ENCODE results near the gene AATF.

AATF gene

DNA sequence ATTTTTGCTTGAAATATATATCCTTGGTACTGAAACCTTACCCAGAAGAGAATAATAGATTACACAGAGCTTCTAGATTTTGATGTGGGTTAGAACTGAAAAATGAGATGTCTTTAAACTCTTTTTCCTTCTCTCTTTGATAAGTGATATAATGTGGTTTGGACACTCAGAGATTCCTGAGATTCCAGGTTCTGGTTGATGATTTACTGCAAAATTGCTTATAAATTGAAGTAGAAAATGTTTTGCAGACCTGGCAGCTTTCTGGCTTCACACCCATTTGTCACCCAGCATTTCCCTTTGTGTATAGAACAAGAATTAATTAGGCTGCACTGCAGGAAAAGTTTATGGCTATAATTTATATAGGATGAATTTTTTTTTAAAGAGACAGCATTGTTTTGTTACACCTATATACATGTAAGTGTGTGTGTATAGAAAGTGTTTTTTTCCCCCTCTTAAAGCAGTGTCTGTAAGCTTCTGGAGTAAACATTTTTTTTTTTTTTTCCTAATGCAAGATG lies 23.5 kb downstream of the AATF start:
- no peak overlapping the region for H3K4me3 ChIP-seq (replicated peaks; ENCODE audit: low read depth, low read length)
- TF ChIP-seq, protein P1, sequence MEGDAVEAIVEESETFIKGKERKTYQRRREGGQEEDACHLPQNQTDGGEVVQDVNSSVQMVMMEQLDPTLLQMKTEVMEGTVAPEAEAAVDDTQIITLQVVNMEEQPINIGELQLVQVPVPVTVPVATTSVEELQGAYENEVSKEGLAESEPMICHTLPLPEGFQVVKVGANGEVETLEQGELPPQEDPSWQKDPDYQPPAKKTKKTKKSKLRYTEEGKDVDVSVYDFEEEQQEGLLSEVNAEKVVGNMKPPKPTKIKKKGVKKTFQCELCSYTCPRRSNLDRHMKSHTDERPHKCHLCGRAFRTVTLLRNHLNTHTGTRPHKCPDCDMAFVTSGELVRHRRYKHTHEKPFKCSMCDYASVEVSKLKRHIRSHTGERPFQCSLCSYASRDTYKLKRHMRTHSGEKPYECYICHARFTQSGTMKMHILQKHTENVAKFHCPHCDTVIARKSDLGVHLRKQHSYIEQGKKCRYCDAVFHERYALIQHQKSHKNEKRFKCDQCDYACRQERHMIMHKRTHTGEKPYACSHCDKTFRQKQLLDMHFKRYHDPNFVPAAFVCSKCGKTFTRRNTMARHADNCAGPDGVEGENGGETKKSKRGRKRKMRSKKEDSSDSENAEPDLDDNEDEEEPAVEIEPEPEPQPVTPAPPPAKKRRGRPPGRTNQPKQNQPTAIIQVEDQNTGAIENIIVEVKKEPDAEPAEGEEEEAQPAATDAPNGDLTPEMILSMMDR (IDR thresholded peaks at IDR 0.05; ENCODE audit: low read depth, low read length, missing control alignments): no peak
- DNase-seq (ENCODE audit: extremely low read depth, low read depth): no peak

DNA sequence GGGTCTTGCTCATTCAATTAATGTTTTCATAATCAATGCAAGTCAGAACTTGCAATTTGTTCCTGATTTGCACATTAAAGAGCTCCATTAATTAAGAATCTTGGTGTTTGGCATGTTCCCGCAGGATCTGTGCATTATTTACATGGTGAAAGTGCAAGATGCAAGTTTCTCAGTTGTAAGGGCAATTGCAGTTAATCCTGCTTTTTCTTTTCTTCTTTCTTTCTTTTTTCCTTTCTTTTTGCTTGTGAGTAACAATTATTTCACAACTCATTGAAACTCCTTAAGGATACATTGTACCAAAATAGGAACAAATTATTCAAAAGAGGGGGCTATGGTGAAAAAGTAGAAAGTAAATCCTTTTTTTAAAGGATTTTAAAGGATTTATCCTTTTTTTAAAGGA lies 24.2 kb downstream of the AATF start:
- no peak for DNase-seq (ENCODE audit: extremely low read depth, low read depth)
- H3K4me3 ChIP-seq (replicated peaks; ENCODE audit: low read depth, low read length): no peak overlapping the region
- TF ChIP-seq, protein P1 (IDR thresholded peaks at IDR 0.05; ENCODE audit: low read depth, low read length, missing control alignments): no peak

DNA sequence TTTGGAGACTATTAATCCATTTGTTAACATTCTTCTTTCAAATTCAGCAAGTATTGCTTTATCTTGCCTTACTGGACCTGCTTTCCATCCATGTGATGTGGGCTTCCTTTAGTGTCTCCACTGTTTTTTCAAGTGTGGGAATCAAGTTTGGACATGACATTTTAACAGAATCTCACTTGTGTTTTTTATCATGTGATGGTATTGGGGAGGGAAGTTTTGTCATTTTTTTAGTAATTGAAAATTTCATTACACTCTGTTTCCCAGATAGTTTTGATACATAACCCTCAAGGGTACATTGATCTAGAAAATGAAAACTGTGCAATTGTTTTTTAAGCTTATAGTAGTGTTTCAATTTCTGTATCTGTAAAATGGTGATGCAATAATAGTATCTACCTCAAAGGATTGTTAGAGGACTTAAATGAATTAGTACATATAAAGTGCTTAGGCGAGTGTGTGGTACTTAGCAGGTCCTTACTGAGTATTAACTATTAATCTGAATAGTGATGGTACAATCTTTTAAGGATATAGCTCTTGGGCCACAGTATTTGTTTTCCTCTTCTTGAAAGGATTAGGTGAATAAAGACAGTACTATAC lies 27.3 kb downstream of the AATF start:
- no peak overlapping the region for H3K4me3 ChIP-seq (replicated peaks; ENCODE audit: low read depth, low read length)
- TF ChIP-seq, protein P1 (IDR thresholded peaks at IDR 0.05; ENCODE audit: low read depth, low read length, missing control alignments): no peak
- DNase-seq (ENCODE audit: extremely low read depth, low read depth): no peak

DNA sequence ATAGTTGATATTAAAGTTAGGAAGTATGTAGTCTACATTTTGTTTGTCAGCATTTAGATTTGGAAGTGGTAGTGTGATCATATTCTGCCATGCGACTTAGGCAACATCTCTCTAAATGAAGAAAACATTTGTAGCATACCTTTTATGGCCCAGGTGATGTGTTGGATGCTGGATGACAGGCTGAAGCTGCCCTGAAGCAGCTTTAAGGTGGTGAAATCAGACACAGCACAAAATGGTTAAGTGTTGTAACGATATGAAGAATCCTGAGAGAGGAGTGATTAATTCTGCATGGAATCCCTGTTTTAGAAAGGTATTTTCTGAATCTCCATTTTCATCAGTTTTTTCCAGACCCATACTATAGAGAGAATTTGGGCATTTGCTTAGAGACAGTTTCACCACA lies 28.3 kb downstream of the AATF start:
- no peak overlapping the region for H3K4me3 ChIP-seq (replicated peaks; ENCODE audit: low read depth, low read length)
- no peak for DNase-seq (ENCODE audit: extremely low read depth, low read depth)
- TF ChIP-seq, protein P1 (IDR thresholded peaks at IDR 0.05; ENCODE audit: low read depth, low read length, missing control alignments): no peak

DNA sequence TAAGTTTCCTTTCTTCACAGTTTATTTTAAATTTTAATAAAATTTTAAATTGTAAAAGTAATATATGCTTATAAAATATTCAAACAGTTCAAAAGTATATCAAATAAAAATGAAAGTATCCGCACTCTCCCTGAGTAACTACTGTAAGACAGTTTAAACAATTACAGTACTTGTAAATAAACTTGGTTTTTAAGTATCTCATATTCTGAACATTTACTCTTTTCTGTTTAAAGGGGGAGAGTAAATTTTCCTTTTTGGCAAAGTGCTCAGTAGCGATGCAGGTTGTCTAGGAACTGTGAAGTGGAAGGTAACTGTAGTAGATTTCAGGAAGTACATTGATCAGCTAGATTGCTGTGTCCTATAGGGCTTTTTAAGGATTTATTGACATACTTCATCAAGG lies 28.8 kb downstream of the AATF start:
- TF ChIP-seq, protein P1 (IDR thresholded peaks at IDR 0.05; ENCODE audit: low read depth, low read length, missing control alignments): no peak
- DNase-seq (ENCODE audit: extremely low read depth, low read depth): no peak
- H3K4me3 ChIP-seq (replicated peaks; ENCODE audit: low read depth, low read length): no peak overlapping the region

DNA sequence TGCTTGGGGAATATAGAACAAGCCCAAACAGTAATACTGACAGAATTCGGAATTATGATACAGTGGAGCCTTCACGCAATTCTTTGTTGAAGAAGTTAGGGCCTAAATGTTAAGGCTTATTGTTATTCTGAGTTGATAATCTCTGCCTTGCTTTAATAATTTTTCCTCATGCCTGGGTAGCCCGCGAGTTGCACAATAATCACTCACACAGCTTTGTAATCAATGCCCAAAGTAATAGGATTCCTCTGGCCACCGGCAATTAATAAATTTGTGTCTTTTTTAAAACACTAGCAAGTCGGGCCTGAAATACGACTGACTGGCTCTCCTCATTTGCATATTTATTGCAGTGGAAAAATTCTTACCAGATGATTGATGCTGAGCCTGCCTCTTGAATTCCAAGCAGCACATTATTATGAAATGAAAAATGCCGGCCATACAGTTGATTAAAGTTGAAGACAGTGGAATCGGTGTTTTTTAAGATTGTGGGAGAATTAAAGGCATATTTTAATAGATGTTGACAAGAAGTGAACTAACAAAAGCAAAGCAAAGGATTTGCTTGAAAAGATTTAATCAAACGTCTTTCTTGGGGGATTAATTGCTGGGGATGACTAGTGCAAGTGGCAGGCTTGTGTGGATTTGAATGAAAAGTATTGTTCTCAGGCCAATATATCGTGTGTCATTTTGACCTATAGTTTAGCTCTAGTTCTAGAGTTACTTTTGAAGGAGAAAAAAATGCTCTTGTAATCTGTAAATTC lies 30.2 kb downstream of the AATF start:
- TF ChIP-seq, protein P1 (IDR thresholded peaks at IDR 0.05; ENCODE audit: low read depth, low read length, missing control alignments): no peak
- no peak overlapping the region for H3K4me3 ChIP-seq (replicated peaks; ENCODE audit: low read depth, low read length)
- DNase-seq (ENCODE audit: extremely low read depth, low read depth): no peak

All from HFF-Myc (cell line).